Sigmoid colon (tissue), 7 donors: ENCODE results near the gene MAT1A. TPM values are rescaled to one million over a fixed set of nuclear protein-coding genes. Genes with fewer than 3 reads are reported as not detected.

Experiments
- DNase-seq: peaks from one replicate; pipeline ENCODE4 v3.0.0-alpha.2; 2019
- H3K27ac ChIP-seq, 4 donors: fragments of 200-600 bp; sonication (generic); one replicate each; pipeline ENCODE4 v1.5.1; 2016 to 2019; ENCODE audit warnings: mild to moderate bottlenecking in 1 of 4
- H3K27me3 ChIP-seq, 3 donors: fragments of 200-600 bp; sonication (generic); one replicate each; pipeline ENCODE4 v1.5.1; 2019; ENCODE audit warnings: mild to moderate bottlenecking in 1 of 3
- H3K36me3 ChIP-seq, 4 donors: fragments of 200-600 bp; sonication (generic); one replicate each; pipeline ENCODE4 v1.5.1; 2016 to 2019
- H3K4me1 ChIP-seq, 4 donors: fragments of 200-600 bp; sonication (generic); one replicate each; pipeline ENCODE4 v1.5.1; 2017 to 2019
- H3K4me3 ChIP-seq, 4 donors: fragments of 200-600 bp; sonication (generic); one replicate each; pipeline ENCODE4 v1.5.1; 2017 to 2019; ENCODE audit warnings: mild to moderate bottlenecking in 2 of 4, moderate library complexity in 1 of 4
- H3K9me3 ChIP-seq, 4 donors: fragments of 200-600 bp in 3 of 4; sonication (generic) in 3 of 4; one replicate each; pipeline versions ENCODE4 v1.5.1 to v1.6.1; 2013 to 2019
- CTCF ChIP-seq, 4 experiments: fragments of 450-650 bp in 3 of 4; fragments of 200-600 bp in 1 of 4; IDR thresholded peaks; one replicate each; pipeline ENCODE4 v1.5.1; 2016 to 2019; ENCODE audit warnings: antibody characterized with exemption in 4 of 4, mild to moderate bottlenecking in 3 of 4, moderate library complexity in 2 of 4
- EP300 ChIP-seq, 4 donors: sonication (generic); formaldehyde crosslinking; IDR thresholded peaks; one replicate each; pipeline ENCODE4 v1.6.1; 2017; ENCODE audit warnings: antibody characterized with exemption in 4 of 4
- POLR2A ChIP-seq, 2 donors: fragments of 450-650 bp; IDR thresholded peaks; one replicate each; pipeline ENCODE4 v1.6.1; 2016; ENCODE audit warnings: antibody characterized with exemption in 2 of 2, mild to moderate bottlenecking in 2 of 2, moderate library complexity in 2 of 2
- POLR2AphosphoS5 ChIP-seq, 4 donors: sonication (generic); formaldehyde crosslinking; IDR thresholded peaks; one replicate each; pipeline ENCODE4 v1.6.1; 2017; ENCODE audit warnings: antibody characterized with exemption in 4 of 4
- WGBS, 2 donors: extraction: QIAGEN DNeasy Blood & Tissue Kit; methylation state at CpG; one replicate each; pipeline ENCODE4 v1.1.7; 2013; 5-methylcytosine and 5-hydroxymethylcytosine counted together
- intact Hi-C: fragments of 100-400 bp; cut with DNase I; formaldehyde crosslinking; loops from one replicate; pipeline ENCODE4 v1.15.1; 2023
- polyA plus RNA-seq, 3 donors: library from polyadenylated mRNA; stranded (reverse); fragments of 200-250 nt; gene quantifications; one replicate each; pipeline ENCODE4 v1.2.3, GENCODE V29; 2013
- total RNA-seq, 4 donors: library from RNA; depleted of rRNA; stranded (reverse); fragments of >200 nt; gene quantifications; one replicate each; pipeline ENCODE4 v1.1.0, GENCODE V29; 2016
- donor health status: healthy with polysubstance abuse.
- donor health status: Bipolar disorder and iron deficiency.
- donor health status: healthy.

MAT1A gene
- total and polyA plus RNA-seq, 7 donors = 0.23 to 0.31 TPM; not detected in 5

DNA sequence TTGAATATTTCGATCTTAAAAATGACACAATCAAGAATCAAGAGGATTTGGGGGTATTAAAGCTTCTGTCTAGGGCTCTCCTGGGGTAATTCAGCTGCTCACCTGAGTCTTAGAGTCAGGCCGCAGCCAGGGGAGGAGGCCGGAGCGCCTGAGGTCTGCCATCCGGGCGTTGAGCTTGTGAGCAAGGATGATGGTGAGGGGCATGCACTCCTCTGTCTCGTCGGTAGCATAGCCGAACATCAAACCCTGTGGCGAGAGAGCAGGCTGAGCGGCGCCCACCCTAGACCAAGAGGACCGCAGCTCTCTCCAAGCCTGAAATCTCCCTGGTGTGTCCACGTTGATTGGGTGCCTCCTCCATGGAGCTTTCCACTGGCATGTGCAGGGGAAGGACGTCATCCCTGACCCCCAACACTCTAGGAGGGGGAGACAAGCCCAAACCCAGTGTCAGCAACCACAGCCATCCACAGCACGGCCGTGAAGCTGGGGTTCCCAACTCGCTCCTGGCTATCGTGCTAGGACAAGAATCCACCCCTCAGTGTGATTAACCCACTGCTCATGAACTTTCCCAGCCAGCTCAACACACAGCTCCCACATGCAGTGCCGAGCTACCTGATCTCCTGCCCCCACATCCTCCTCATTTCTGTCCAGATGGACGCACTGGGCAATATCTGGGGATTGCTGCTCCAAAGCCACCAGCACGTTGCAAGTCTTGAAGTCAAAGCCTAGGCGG is 9.2 kb downstream of the MAT1A start:
- TF ChIP-seq EP300 (IDR thresholded peaks at IDR 0.05) = no peak
- no peak for TF ChIP-seq POLR2A (IDR thresholded peaks at IDR 0.05)
- no peak for TF ChIP-seq CTCF (IDR thresholded peaks at IDR 0.05)
- TF ChIP-seq POLR2AphosphoS5 (IDR thresholded peaks at IDR 0.05) = no peak
- Histone ChIP-seq H3K4me1 (no peaks in the 10 kb centered on the region), H3K4me3 (no peak overlapping the region), H3K9me3 (no peaks in the 10 kb centered on the region), H3K27ac (no peak overlapping the region), H3K27me3 (no peaks in the 10 kb centered on the region), H3K36me3 (no peaks in the 10 kb centered on the region)
- no peak for DNase-seq
- intact Hi-C loops = no loop called here
- 92 to 94% methylated on average over 23 of the region's 23 CpGs for WGBS, 2 donors

DNA sequence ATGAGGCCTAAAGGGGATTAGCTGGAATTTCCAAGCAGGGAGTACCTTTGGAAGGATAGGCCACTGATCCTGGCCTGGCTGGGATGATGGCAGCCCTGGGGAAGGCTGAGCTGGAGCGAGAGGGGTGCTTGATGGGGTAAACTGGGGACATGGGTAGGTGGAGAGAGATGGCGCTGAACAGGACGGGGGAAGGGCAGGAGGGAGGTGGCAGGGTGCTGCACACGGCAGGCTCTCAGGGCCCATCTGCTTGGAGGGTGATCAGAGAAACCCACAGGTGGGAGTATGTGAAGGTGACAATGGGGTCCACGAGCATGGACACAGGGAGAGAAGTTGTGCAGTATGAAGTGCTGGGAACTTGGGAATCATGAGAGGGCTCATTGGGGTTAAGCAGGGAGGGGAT is 10.3 kb downstream of the MAT1A start:
- intact Hi-C loops = no loop called here
- no peaks in the 10 kb centered on the region for H3K9me3 ChIP-seq
- 91 to 93% methylated on average over 5 of the region's 5 CpGs for WGBS, 2 donors
- no peaks in the 10 kb centered on the region for H3K36me3 ChIP-seq
- no peaks in the 10 kb centered on the region for H3K4me1 ChIP-seq
- no peak overlapping the region for H3K27ac ChIP-seq
- no peaks in the 10 kb centered on the region for H3K27me3 ChIP-seq
- no peak overlapping the region for H3K4me3 ChIP-seq
- no peak for DNase-seq
- no peak for TF ChIP-seq CTCF (IDR thresholded peaks at IDR 0.05)
- TF ChIP-seq POLR2A (IDR thresholded peaks at IDR 0.05) = no peak
- TF ChIP-seq POLR2AphosphoS5 (IDR thresholded peaks at IDR 0.05) = no peak
- TF ChIP-seq EP300 (IDR thresholded peaks at IDR 0.05) = no peak

- no peak overlapping the region for H3K4me3 ChIP-seq
- no peak overlapping the region for H3K27ac ChIP-seq
- no peaks in the 10 kb centered on the region for H3K4me1 ChIP-seq
- no peak for TF ChIP-seq EP300 (IDR thresholded peaks at IDR 0.05)
- no peak for TF ChIP-seq POLR2AphosphoS5 (IDR thresholded peaks at IDR 0.05)
- no peaks in the 10 kb centered on the region for H3K36me3 ChIP-seq
- WGBS, 2 donors = 94 to 96% methylated on average over 5 of the region's 5 CpGs
- no peaks in the 10 kb centered on the region for H3K27me3 ChIP-seq
- H3K9me3 ChIP-seq = no peaks in the 10 kb centered on the region
- DNase-seq = no peak
- intact Hi-C loops = no loop called here
Observed at GRCh38 chr10:80278480-80278879, 11.0 kb downstream of the MAT1A start.

DNA sequence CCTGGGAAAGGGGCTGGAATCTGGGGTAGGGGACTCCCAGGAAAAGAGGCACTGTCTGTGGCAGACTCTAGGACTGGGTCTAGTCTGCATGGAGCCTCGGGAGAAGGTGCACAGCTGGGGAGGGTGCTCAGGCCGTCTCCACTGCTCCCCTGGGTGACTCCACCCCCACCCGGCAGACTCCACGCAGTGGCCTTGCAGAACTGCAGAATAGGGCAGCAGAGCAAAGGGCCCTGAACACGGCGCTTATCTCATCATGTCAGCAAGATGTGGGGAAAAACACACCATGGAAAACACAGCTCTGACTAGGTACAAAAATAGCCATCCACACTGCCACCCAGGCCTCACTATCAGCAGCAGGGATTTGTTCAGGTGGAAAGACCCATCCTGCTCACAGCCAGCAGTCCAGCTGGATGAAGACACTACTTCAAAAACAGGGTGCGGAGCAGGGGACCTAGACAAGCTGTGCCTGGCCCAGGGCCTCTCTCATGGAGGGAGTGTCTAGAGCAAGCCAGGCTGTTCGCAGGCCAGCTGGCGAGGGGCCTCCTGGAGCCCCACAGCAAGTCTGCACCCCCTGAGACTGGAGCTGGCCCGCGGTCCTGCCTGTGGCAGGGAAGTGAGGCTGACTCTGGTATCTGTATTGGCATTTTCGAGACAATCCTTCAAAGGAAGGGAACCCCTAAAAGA is 11.7 kb downstream of the MAT1A start:
- no peak overlapping the region for H3K4me3 ChIP-seq
- no peak overlapping the region for H3K27ac ChIP-seq
- intact Hi-C loops = no loop called here
- H3K27me3 ChIP-seq = no peaks in the 10 kb centered on the region
- 90 to 92% methylated on average over 12 of the region's 12 CpGs for WGBS, 2 donors
- H3K36me3 ChIP-seq = no peaks in the 10 kb centered on the region
- no peaks in the 10 kb centered on the region for H3K9me3 ChIP-seq
- TF ChIP-seq EP300 (IDR thresholded peaks at IDR 0.05) (no peak), POLR2A (IDR thresholded peaks at IDR 0.05) (no peak), CTCF (IDR thresholded peaks at IDR 0.05) (no peak), POLR2AphosphoS5 (IDR thresholded peaks at IDR 0.05) (no peak)
- H3K4me1 ChIP-seq = no peaks in the 10 kb centered on the region
- no peak for DNase-seq

GRCh38 chr10:80277016-80277415 is 12.4 kb downstream of the MAT1A start:
- Histone ChIP-seq H3K9me3 (no peaks in the 10 kb centered on the region), H3K36me3 (no peaks in the 10 kb centered on the region), H3K27ac (no peak overlapping the region), H3K27me3 (no peaks in the 10 kb centered on the region), H3K4me3 (no peak overlapping the region), H3K4me1 (no peaks in the 10 kb centered on the region)
- intact Hi-C loops = no loop called here
- WGBS, 2 donors = 92% methylated on average over 4 of the region's 4 CpGs
- TF ChIP-seq POLR2A (IDR thresholded peaks at IDR 0.05) = no peak
- no peak for TF ChIP-seq POLR2AphosphoS5 (IDR thresholded peaks at IDR 0.05)
- TF ChIP-seq CTCF (IDR thresholded peaks at IDR 0.05) = no peak
- no peak for TF ChIP-seq EP300 (IDR thresholded peaks at IDR 0.05)
- no peak for DNase-seq
